ENCODE measurements around the gene ENHO. TPM values are rescaled to one million over a fixed set of nuclear protein-coding genes. Genes with fewer than 3 reads are reported as not detected.

ENHO gene
- total and polyA plus RNA-seq, 9 donors = 0.22 to 0.87 (median 0.33) TPM; not detected in 2

GRCh38 chr9:34493972-34494535 lies 28.7 kb downstream of the ENHO start:
- Histone ChIP-seq H3K4me1 (ENCODE audit: insufficient read depth) (no peaks in the 10 kb centered on the region), H3K36me3 (no peaks in the 10 kb centered on the region), H3K4me3 (no peak overlapping the region), H3K27ac (no peak overlapping the region), H3K27me3 (no peaks in the 10 kb centered on the region), H3K9me3 (no peaks in the 10 kb centered on the region)
- intact Hi-C loops (cut with DNase I) = no loop called here
- peak; percentile 30 to 69 (median 60) for DNase-seq
- WGBS, 3 donors = 29 to 35% (median 32%) methylated on average over 8 of the region's 8 CpGs
- TF ChIP-seq POLR2A (IDR thresholded peaks at IDR 0.05) (no peak), EP300 (IDR thresholded peaks at IDR 0.05) (no peak)
- TF ChIP-seq, protein P1, sequence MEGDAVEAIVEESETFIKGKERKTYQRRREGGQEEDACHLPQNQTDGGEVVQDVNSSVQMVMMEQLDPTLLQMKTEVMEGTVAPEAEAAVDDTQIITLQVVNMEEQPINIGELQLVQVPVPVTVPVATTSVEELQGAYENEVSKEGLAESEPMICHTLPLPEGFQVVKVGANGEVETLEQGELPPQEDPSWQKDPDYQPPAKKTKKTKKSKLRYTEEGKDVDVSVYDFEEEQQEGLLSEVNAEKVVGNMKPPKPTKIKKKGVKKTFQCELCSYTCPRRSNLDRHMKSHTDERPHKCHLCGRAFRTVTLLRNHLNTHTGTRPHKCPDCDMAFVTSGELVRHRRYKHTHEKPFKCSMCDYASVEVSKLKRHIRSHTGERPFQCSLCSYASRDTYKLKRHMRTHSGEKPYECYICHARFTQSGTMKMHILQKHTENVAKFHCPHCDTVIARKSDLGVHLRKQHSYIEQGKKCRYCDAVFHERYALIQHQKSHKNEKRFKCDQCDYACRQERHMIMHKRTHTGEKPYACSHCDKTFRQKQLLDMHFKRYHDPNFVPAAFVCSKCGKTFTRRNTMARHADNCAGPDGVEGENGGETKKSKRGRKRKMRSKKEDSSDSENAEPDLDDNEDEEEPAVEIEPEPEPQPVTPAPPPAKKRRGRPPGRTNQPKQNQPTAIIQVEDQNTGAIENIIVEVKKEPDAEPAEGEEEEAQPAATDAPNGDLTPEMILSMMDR (IDR thresholded peaks at IDR 0.05) = no peak

GRCh38 chr9:34492051-34492450 lies 30.7 kb downstream of the ENHO start:
- Histone ChIP-seq H3K4me1 (ENCODE audit: insufficient read depth) (no peaks in the 10 kb centered on the region), H3K36me3 (no peaks in the 10 kb centered on the region), H3K4me3 (no peak overlapping the region), H3K27me3 (no peaks in the 10 kb centered on the region), H3K27ac (no peak overlapping the region), H3K9me3 (no peaks in the 10 kb centered on the region)
- no peak for DNase-seq
- TF ChIP-seq, protein P1 (IDR thresholded peaks at IDR 0.05) = no peak
- 25 to 33% (median 29%) methylated on average over 2 of the region's 2 CpGs for WGBS, 3 donors
- intact Hi-C loops (cut with DNase I) = no loop called here

DNA sequence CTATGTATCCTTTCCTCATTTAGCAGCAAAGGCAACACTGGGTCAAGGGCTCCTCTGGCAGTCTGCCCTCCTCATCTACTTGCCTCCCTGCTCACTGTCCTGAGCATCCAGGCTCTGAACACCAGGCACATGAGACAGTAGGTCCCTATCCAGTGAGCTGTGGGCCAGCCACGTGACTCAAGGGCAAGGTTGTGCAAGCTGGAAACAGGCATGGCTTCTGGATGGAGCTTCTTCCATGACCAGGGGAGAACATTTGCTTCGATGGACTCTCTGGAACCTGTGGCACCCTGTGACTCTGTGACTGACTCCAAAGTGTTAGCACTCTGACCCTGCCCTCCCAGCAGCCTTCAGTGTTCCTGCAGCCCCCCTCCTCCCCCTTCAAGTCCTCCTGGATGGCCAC lies 31.2 kb downstream of the ENHO start:
- H3K36me3 ChIP-seq = no peaks in the 10 kb centered on the region
- intact Hi-C loops (cut with DNase I) = no loop called here
- no peak for TF ChIP-seq POLR2A (IDR thresholded peaks at IDR 0.05)
- TF ChIP-seq, protein P1 (IDR thresholded peaks at IDR 0.05) = no peak
- no peak for TF ChIP-seq EP300 (IDR thresholded peaks at IDR 0.05)
- H3K4me1 ChIP-seq (ENCODE audit: insufficient read depth) = no peaks in the 10 kb centered on the region
- no peak overlapping the region for H3K4me3 ChIP-seq
- WGBS, 3 donors = 40 to 64% (median 43%) methylated on average over 2 of the region's 2 CpGs
- H3K27ac ChIP-seq = no peak overlapping the region
- DNase-seq = no peak
- H3K9me3 ChIP-seq = no peaks in the 10 kb centered on the region
- H3K27me3 ChIP-seq = no peaks in the 10 kb centered on the region

DNA sequence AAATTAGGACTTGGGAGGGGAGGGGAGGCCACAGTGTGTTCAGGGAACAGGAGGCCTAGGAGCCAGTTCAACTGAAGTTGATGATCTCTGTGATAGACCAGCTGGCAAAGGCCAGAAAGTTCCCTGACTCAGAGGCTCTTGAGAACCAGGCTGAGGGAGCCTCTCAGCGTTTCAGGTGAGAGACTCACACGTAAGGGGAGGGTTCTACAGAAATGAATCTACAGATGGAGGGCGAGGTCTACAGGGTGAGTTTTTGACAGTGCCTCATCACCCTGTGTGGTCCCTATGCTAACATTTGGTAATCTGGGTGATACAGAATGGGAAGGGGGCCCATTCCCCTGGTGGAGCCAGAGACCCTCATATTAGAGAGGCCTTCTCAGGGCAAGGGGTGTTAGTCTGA lies 32.0 kb downstream of the ENHO start:
- DNase-seq = no peak
- TF ChIP-seq EP300 (IDR thresholded peaks at IDR 0.05) (no peak), POLR2A (IDR thresholded peaks at IDR 0.05) (no peak)
- TF ChIP-seq, protein P1 (IDR thresholded peaks at IDR 0.05) = no peak
- Histone ChIP-seq H3K36me3 (no peaks in the 10 kb centered on the region), H3K4me3 (no peak overlapping the region), H3K27me3 (no peaks in the 10 kb centered on the region), H3K27ac (no peak overlapping the region), H3K4me1 (ENCODE audit: insufficient read depth) (no peaks in the 10 kb centered on the region), H3K9me3 (no peaks in the 10 kb centered on the region)
- intact Hi-C loops (cut with DNase I) = no loop called here
- WGBS, 3 donors = 54 to 75% (median 61%) methylated on average over 3 of the region's 3 CpGs

All from ovary (tissue), 9 donors.